ENCODE data around the gene KCNQ1. TPM values are rescaled to one million over a fixed set of nuclear protein-coding genes. Genes with fewer than 3 reads are reported as not detected.

KCNQ1 gene
- total RNA-seq, 1 experiment from 2014 or later, result 2.5 TPM

- no peak for TF ChIP-seq PREB (CRISPR knock-in tag; IDR thresholded peaks at IDR 0.05; ENCODE audit: borderline replicate concordance)
- TF ChIP-seq KAT7 (CRISPR knock-in tag; IDR thresholded peaks at IDR 0.05; ENCODE audit: borderline replicate concordance), result no peak
- TF ChIP-seq ZBTB43 (CRISPR knock-in tag; IDR thresholded peaks at IDR 0.05), result no peak
- no peak for TF ChIP-seq NR2C2 (CRISPR knock-in tag; IDR thresholded peaks at IDR 0.05)
- no peak for TF ChIP-seq ATF3 (CRISPR knock-in tag; conservative IDR thresholded peaks at IDR 0.05)
- TF ChIP-seq IRF2 (CRISPR knock-in tag; IDR thresholded peaks at IDR 0.05; ENCODE audit: borderline replicate concordance, low read depth), result no peak
- no peak for TF ChIP-seq GABPB1 (CRISPR knock-in tag; IDR thresholded peaks at IDR 0.05)
- no peak for TF ChIP-seq IRF1 (CRISPR knock-in tag; IDR thresholded peaks at IDR 0.05)
- TF ChIP-seq RELA (CRISPR knock-in tag; IDR thresholded peaks at IDR 0.05; ENCODE audit: borderline replicate concordance), result no peak
- TF ChIP-seq ZNF423 (CRISPR knock-in tag; IDR thresholded peaks at IDR 0.05), result no peak
- no peak for TF ChIP-seq ZSCAN18 (CRISPR knock-in tag; IDR thresholded peaks at IDR 0.05)
Measured at GRCh38 chr11:2794046-2794967, 349.5 kb downstream of the KCNQ1 start (continued).

GRCh38 chr11:2794968-2795322 lies 350.1 kb downstream of the KCNQ1 start:
- H3K4me1 Mint-ChIP-seq, result 0 out of 2 replicates have a peak, but pooled peaks cover 4% of the 10 kb centered on the region
- DNase-seq (ENCODE audit: low spot score) (peak; percentile 6), ATAC-seq (no peak)
- H3K27me3 Mint-ChIP-seq (ENCODE audit: low read depth), result peaks cover 79% of the 10 kb centered on the region
- H3K27ac Mint-ChIP-seq, result no peak overlapping the region
- peaks cover 9% of the 10 kb centered on the region for H3K9me3 Mint-ChIP-seq
- POLR2A ChIA-PET, result no interaction called here
- peaks cover 7% of the 10 kb centered on the region for H3K36me3 Mint-ChIP-seq
- CTCF ChIA-PET, result no interaction called here
- no peak overlapping the region for H3K4me3 Mint-ChIP-seq
- no peak for TF ChIP-seq TEAD4 (CRISPR knock-in tag; IDR thresholded peaks at IDR 0.05)
- no peak for TF ChIP-seq FOXP1 (CRISPR knock-in tag; IDR thresholded peaks at IDR 0.05; ENCODE audit: borderline replicate concordance)
- TF ChIP-seq SMAD3 (CRISPR knock-in tag; IDR thresholded peaks at IDR 0.05; ENCODE audit: borderline replicate concordance), result no peak
- no peak for TF ChIP-seq TCF7 (CRISPR knock-in tag; IDR thresholded peaks at IDR 0.05; ENCODE audit: low read depth)
- TF ChIP-seq AFF4 (CRISPR knock-in tag; IDR thresholded peaks at IDR 0.05; ENCODE audit: borderline replicate concordance), result no peak
- TF ChIP-seq MLX (CRISPR knock-in tag; IDR thresholded peaks at IDR 0.05), result no peak
- no peak for TF ChIP-seq E2F1 (CRISPR knock-in tag; IDR thresholded peaks at IDR 0.05)
- no peak for TF ChIP-seq FOXP4 (CRISPR knock-in tag; IDR thresholded peaks at IDR 0.05)

All from WTC11 (cell line).